G401.6 (cell line): ENCODE measurements around the gene STAG2.
A peak's percentile ranks its signal among the peaks of the same experiment; 100 is the strongest.

Experiments used
- FAIRE-seq: peaks from 2 replicates; lab custom pipeline; 2012; peaks lifted over from hg19 to GRCh38; lab: Jason Lieb, UNC

The STAG2 gene

DNA sequence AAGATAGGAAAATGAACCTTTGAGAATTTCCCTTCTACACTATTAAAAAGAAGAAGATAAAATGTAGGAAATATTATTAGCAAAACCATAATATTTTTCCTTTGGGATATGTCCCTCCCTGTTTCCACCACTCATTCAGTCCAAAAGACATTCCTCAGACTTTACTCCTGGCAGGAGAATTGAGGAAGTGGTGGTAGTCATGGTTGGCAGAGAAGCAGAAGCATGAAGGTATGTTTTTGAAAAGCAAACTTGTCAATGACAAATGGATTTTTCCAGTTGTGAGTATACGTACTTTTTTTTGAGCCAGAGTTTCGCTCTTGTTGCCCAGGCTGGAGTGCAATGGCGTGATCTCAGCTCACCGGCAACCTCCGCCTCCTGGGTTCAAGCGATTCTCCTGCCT, 13.7 kb downstream of the STAG2 start:
- no peak for FAIRE-seq

DNA sequence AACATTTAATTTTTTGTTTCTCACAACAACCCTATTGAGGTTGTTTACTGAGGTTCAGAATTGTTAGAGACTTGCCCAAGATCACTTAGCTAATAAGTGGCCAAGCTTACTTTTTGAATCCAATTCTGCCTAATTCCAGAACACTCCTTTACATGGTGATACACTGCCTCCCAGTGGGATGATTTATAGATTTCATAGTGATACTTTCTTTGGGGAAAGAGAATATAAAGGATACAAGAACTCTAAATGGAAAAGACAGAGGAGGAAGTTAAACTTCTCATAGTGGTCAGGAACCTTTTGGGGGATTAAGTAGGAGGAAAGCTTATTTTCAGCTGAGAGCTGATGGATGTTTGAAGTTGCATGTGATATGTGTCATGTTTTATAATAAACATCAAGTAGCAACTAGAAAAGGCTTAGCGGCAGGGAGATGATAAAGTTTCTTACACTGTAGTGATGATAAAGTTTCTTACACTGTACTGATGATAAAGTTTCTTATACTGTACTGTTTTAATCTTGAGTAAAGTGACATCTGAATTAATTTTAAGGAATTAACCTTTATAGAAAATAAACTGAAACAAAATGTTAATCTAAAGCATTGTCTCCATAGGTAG, 15.3 kb downstream of the STAG2 start:
- peak; percentile 76 for FAIRE-seq

DNA sequence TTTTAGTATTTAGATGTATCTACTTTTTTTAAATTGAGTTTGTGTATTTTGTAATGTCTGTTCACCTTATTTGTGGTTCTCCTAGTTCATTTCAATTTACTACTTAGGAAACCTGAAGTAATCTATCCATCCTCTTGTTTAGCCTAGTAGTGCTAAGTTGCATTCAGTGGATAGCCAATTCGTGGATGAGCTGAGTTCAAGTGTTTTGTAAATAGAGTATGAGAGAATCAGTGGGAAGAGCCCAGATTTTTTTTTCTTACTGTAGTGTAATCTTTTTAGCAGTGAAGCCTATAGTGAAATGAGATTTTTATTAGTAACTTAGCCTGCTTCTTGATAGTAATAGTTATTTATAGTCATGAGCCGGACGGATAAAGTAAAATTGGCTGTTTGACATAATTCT, 21.7 kb downstream of the STAG2 start:
- FAIRE-seq = no peak

DNA sequence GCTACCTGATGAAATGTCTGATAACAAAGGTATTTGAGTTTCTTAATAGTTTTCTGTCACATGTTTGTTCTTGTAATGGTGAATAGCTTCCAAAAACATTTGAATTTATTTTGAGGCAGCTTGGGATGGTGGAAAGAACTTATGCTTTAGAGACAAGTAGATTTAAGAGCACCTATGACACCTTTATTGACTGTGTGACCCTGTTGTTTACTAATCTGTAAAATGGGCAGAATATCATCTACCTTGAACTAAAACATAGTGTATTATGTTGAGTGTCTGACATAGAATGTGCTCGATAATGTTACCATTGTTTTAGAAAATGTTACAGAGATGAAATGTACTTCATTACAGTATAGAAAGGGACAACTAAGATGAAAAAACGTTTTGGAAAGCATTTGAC, 24.9 kb downstream of the STAG2 start:
- FAIRE-seq = no peak

DNA sequence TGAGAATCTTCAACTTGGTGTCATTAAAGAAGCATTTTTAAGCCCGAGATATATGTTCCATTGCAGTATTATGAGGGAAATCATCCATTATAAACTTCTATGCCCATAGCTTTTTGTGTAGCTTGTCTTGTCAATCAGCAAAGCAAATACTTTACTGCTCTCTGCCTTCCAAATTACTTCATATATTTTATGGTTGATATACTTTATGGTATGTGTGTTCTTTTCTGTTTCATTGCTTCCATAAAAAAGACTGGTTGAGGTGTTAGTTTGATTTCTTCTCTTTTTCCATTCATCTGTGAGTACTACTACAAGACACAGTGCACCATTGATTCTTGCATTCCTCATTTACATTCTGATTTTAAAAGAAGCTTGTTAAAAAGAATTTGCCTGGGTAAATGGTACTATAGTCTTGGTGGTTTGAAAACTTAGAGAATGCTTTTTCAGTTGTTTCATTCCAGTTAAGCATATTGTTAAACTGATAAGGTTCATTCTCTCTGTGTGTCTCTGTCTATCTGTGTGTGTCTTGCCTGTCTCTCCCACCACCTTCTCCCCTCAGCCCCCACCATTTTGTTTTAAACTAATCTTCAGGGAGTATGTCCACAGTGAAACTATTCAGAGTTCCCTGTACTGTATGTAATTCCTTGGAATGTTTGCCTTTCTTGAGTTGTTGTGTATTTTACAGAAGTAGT, 27.1 kb downstream of the STAG2 start:
- no peak for FAIRE-seq

DNA sequence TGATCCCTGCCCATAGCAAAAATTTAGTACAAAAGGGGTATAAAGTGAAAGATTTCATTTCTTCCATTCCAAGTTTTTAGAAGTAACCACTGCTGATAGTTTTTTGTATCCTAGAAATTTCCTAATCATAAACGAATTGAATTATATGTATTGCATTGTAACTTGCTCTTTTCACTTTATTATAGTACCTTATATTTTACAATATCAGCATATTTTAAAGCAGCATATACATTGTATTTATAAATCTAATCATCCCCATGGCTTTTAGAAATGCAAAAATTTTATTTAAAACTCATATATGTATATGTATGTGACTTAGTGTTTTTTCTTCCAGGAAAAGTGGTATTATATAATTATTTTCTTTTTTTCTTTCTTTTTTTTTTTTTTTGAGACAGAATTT, 27.7 kb downstream of the STAG2 start:
- peak; percentile 59 for FAIRE-seq

DNA sequence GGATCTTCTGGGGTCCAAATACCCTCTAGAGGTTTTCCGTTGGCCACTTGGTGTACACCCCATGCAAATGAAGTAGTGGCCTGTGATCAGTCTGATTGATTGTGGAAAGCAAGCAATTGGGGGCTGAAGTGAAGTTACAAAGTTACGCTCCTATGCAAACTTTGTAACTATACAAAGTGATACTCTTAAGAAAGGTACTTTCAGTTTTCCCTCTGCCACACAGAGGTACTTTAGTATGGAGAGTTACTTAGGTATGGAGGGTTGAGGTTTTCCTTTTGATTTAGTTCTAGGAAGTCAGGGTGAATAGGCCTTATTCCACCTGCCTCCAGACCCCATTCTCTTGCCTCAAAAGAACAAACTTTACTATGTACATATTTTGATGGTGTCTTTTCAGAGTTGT, 28.7 kb downstream of the STAG2 start:
- no peak for FAIRE-seq

DNA sequence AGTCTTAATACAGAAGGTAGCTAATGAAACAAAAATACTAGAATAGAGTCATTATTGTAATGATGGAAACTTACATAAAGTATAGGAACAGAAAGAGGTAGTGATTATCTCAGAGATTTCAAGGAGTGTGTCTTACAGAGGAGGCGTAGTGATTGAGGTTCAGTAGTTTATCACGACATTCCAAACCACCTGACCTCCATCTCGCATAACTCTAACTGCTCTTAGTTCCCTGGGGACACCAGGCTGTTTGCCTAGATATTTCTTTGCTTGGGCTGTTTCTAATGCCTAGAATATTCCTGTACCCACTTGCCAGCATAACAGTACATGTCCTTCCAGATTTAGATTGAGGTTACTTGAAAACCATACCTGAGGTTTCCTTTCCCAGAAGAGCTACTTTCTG, 29.1 kb downstream of the STAG2 start:
- no peak for FAIRE-seq

DNA sequence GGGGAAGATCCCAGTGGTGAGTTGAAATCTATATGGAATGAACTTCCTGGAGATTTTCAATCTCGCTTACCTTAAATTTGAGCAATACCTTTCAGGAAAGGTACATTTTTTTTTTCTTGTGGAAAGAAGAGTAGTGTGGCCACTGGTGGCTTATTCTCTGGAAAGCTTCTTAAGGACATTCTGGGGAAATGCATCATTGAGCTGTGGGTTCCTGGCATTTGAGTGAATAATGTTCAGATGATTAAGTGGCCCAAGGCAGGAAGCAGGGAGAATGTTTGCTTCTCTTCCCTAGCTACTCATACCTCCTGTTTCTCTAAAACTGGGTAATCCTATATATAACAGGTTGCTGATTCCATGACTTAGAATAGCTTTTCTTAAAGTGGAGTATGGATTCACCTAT, 31.8 kb downstream of the STAG2 start:
- FAIRE-seq = no peak

DNA sequence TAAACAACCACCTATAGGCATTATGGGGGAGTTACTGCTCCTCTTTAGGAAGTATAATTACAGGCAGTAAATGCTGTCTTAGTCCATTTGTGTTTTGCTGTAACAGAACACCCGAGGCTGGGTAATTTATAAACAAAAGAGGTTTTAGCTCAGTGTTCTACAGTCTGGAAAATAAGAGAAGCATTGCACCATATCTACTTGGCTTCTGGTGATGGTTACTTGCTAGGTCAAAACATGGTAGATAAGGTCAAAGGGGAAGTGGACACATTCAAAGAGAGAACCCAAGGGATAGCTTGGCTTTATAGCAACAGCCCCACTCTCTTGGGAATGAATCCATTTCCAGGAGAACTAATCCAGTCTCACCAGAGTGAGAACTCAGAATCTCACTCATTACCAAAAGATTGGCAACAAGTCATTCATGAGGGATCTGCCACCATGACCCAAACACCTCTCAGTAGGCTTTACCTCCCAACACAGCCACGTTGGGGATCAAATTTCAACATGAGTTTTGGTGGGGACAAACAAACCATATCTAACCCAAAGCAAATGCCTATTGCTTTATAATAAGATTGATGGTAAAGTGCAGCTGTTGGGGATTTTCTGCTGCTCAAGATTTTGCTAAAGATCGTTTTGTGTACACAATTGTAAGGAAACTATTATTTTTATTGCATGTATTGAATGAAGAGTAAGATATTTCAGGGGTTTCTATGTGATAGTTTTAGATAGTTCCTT, 32.6 kb downstream of the STAG2 start:
- FAIRE-seq = no peak

DNA sequence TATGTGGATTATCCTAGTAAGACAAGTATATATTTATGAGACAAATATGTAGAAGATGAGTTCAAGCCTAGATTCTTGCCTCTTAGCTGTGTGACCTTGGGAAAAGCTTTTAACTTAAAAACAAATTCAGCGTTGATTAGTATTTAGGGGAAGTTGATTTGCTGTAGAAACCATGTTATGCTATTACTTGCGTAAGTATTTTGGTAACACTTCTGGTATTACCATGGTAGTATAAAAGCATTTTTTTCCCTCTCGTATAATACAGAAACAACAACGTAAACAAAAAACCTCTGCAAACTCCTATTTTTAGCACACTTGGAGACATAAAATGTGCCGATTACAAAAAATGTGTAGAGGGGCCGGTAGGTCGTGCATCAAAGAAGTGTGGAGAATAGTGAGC, 33.2 kb downstream of the STAG2 start:
- no peak for FAIRE-seq

DNA sequence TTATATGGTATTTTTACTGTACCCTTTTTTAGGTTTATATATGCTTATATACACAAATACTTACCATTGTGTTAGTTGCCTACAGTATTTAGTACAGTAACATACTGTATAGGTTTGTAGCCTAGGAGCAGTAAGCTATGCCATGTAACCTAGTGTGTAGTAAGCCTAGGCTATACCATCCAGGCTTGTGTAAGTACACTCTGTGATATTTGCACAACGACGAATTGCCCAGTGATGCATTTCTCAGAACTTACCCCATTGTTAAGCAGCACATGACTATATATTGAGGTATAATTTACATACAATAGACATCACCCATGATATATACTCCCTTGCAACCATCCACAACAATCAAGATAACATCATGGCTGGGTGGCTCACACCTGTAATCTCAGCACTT, 40.1 kb downstream of the STAG2 start:
- FAIRE-seq = no peak

DNA sequence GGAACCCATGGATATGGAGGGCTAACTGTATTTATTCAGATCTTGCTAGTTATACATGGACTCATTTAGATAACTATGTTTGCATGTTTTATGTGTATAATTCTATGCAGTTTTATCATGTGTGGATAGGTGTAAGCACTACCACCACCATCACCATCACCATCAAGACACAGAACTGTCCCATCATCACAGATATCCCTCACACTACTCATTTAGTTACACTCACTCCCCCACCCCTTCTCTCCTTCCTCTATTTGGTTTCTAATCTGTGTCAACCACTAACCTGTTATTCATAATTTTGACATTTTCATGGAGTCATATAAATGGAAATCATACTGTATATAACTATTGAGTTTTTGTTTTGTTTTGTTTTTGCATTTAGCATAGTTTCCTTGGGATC, 43.7 kb downstream of the STAG2 start:
- no peak for FAIRE-seq

DNA sequence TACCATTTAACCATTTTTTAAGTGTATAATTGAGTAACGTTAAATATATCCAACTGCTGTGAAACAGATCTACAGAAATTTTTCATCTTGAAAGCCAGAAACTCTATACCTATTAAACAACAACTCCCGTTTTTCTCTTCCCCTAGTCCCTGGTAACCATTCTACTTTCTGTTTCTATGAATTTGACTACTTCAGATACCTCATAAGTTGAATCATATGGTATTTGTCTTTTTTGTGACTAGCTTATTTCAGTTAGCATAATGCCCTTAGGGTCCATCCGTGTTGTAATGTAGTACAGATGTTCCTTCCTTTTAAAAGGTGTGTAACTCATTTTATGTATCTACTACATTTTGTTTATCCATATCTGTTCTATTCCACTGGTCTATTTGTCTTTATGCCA, 48.7 kb downstream of the STAG2 start:
- no peak for FAIRE-seq

DNA sequence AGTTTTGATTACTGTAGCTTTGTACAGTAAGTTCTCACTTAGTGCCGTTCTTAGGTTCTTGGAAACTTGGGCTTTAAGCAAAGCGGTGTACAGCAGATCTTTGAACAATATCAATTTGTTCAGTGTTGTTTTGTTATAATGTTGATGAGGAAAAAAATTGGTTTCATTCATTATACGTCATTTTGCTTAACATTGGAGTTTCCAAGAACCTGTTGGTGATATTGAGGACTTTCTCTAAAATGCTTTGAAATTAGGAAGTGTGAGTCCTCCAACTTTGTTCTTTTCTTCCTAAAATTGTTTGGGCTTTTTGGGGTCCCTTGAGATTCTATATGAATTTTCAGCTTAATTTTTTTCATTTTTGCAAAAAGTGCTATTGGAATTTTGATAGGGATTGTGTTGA, 49.1 kb downstream of the STAG2 start:
- FAIRE-seq = peak; percentile 46

DNA sequence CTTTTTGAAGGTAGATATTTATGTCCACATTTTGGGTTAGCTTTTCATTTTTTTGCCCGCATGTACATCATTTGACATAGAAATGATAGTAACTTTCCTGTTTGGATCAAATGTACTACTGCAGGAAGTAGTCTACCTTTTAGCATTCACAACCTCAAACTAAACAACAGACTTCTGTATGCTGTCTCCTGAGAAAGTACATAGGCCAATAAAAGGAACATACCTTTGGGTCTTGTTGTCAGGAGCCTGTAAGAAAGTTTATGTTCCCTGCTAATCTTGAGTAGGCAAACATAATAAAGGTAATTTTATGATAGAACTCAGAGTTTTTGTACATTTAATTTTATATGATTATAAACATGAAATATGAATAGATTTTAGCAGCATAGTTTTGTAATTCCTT, 54.2 kb downstream of the STAG2 start:
- FAIRE-seq = peak; percentile 60

DNA sequence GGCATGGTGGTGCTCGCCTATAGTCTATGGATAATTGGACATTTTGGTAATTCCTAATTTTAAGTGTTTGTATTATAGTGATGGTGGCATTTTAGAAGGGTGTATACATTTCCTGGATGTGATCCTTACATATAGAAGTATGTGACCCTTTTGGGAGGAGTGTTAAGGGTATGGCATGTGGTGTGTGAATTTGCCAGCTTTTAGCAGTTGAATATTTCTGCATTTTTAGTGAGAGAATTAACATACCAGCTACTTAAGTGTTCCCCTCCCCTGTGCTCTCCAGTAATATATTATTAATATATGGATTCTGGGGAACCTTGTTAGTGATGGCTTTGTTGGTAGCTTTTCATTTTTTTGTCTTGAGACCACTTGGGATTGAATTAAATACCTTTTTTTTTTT, 55.3 kb downstream of the STAG2 start:
- FAIRE-seq = no peak

DNA sequence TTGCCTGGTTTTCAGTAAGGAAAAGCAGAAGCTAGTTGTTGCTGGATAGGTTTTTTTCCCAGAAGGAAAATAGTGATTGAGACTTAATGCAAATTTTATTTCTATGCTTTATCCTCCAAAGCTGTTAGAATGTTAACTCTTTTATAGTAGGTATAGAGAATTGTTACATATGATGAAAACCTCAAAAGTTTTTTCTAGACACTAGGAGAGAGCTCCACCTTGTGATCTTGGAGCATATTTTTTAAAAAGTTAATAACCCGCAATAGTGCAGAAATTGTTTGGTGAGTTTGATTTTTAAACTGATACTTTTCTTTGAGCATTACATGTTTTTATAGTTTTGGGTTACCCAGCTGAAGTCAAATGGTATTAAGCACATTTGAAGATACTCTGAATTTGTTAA, 56.5 kb downstream of the STAG2 start:
- peak; percentile 93 for FAIRE-seq

DNA sequence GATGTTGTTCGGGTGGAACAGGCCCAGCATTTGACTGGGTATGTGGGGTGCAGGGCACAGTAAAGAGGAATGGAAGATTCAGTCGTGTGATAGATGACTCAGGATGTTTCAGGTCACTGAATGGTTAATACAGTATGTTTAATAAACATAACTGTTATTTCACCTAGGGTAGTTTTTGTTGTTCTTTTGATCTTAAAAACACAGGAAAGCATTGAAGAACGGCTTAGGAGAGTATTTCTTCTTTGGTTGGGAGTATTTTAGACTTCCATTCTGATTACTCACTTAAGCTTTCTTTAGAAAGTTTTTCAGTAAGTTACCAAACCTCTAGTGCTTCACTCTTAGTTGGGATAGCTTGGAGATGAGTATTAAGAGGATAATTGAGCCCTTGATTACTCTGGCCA, 62.3 kb downstream of the STAG2 start:
- FAIRE-seq = no peak

DNA sequence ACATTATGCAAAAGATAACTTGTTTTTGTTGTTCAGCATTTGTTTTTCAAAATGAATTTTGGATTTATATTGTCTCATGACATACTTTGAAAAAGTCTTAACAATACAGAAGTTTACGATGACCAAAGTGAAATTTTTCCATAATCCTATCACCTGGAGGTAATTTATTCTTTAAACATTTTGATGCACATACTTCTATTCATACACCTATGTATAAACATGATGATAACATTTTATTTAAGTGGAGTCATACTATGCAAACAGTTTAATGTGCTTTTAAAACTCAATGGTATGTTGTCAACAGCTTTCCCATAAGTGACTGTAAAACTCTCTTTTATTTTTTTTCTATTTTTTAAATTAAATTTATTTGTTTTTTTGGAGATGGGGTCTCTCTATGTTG, 65.0 kb downstream of the STAG2 start:
- no peak for FAIRE-seq

DNA sequence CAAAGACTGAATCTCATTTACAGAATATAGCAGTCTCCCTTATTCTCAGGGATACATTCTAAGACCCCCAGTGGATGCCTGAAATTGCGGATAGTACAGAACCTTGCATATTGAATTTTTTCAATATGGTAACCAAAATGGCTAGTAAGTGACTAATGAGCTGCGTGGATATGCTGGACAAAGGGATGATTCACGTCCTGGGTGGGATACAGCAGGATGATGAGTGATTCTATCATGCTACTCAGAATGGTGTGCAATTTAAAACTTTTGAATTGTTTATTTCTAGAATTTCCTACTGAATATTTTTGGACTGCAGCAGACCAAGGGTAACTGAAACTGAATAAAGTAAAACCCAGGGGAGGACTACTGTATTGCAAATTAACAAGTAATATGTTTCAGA, 66.7 kb downstream of the STAG2 start:
- no peak for FAIRE-seq

DNA sequence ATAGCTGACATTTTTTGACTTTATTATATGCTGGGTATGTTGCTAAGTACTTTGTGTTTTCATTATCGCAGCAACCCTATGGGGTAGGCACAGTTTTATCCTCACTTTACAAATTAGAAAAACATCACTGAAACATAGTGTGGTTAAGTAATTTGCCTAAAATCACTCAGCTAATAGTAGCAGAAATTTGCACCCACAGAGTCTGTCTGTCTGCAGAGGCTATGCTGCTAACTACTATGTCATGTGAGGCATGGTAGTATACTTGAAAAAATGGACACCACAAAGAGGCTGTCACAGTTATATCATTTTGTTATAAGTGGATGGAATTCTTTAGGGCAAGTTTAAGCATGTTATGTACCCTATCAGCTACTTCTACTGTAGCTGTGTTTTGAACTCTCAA, 69.0 kb downstream of the STAG2 start:
- no peak for FAIRE-seq

DNA sequence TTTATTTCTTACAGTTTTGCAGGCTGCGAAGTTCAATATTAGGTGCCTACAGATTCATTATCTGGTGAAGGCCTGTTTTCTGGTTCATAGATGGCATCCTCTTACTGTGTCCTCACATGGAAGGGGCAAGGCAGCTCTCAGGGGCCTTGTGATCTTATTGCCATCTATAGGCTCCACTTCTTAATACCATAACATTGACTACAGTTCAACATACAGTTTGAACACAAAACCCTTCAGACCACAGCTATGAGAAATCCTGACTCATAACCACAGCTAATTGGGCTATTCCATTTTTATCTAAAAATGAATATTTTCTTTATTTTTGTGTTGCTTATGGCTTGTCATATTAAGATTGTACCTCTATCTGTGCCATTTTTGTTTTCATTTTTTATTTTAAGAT, 72.3 kb downstream of the STAG2 start:
- FAIRE-seq = no peak

DNA sequence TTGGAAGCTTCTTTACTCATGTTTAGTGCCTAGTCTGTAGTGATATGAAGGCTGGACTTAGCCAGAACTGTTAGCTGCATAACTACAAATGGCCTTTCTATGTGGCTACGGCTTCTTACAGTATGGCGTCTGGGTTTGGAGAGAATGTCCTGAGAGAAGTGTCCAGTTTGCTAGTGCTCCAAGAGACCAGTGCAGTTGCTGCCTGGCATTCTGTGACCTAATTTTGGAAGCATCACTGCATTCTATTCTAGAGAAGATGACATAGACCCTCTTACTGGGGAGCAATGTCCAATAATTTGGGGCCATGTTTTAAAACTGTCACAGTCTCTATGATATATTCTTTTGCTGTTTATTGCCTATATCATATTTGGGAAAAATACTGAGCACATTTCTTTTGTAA, 74.2 kb downstream of the STAG2 start:
- no peak for FAIRE-seq
